H1 (cell line): ENCODE results near the gene CFAP54.

ENCODE experiments used
- JUN ChIP-seq: IDR thresholded peaks from 2 replicates; pipeline ENCODE4 v1.6.1; 2011; ENCODE audit warnings: low read depth, mild to moderate bottlenecking, improper control_type of control experiment, low read length
- KDM1A ChIP-seq: fragments of 200-600, 300-600 bp; sonication (generic); IDR thresholded peaks from 2 replicates; pipeline ENCODE4 v1.7.1; 2016; ENCODE audit warnings: mild to moderate bottlenecking, low read length, borderline replicate concordance
- POLR2A ChIP-seq, 2 experiments: IDR thresholded peaks; 1 replicate in 1 of 2; 2 replicates in 1 of 2; pipeline ENCODE4 v1.6.1; 2011; ENCODE audit warnings: low read depth in 2 of 2, low read length in 2 of 2, mild to moderate bottlenecking in 2 of 2; ENCODE audit errors: control extremely low read depth in 1 of 2
- TF ChIP-seq, protein P1 (sequence below): IDR thresholded peaks from 2 replicates; pipeline ENCODE4 v1.6.1; 2012; ENCODE audit warnings: low read length, inconsistent platforms

DNA sequence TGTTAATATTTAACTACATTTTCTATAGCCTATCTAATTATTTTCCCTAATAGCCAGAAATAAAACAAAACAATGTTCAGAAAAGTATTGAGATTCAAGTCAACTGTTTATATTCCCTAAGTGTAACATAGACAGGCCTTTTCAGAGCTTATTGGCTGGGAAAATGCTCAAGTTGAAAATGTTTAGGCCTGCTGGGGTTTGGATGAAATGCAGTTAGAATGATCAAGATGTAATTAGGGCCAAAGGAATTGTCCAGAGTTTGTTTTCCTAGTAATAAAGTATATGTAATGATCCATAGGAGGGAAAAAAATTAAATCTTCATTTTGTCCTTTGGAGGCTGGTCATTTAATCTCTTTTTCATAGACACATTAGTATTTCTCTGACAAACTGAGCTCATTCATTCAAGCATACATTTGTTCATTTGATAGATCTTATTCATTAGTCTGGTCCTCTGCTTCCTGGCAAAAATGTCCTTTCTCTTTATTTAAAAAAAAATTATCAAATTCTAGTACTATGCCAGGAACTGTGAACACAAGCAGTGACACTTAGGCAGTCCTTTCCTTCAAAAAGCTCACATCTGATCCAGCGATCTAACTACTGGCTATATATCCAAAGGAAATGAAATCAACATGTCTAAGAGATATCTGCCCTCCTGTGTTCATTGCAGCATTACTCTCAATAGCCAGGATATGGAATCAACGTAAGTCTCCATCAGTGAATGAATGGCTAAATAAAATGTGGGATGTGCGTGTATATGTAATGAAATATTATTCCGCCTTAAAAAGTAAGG lies 377.6 kb downstream of the CFAP54 start:
- TF ChIP-seq KDM1A (no peak), JUN (no peak), POLR2A (IDR thresholded peaks at IDR 0.05; ENCODE audit: control extremely low read depth in 1 of 2, low read depth in 2 of 2, low read length in 2 of 2) (no peak)
- TF ChIP-seq, protein P1, sequence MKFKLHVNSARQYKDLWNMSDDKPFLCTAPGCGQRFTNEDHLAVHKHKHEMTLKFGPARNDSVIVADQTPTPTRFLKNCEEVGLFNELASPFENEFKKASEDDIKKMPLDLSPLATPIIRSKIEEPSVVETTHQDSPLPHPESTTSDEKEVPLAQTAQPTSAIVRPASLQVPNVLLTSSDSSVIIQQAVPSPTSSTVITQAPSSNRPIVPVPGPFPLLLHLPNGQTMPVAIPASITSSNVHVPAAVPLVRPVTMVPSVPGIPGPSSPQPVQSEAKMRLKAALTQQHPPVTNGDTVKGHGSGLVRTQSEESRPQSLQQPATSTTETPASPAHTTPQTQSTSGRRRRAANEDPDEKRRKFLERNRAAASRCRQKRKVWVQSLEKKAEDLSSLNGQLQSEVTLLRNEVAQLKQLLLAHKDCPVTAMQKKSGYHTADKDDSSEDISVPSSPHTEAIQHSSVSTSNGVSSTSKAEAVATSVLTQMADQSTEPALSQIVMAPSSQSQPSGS: no peak
